NCI-H510A treated with DMSO at 0.1 percent for 48 hours (cell line): ENCODE measurements around the gene NMRK2.

ENCODE experiments used
- DNase-seq: peaks from one replicate; lab custom pipeline; 2025; lab: John Stamatoyannopoulos, UW

NMRK2 gene

GRCh38 chr19:3981736-3982681 is 49.1 kb downstream of the NMRK2 start:
- DNase-seq, result no peak

DNA sequence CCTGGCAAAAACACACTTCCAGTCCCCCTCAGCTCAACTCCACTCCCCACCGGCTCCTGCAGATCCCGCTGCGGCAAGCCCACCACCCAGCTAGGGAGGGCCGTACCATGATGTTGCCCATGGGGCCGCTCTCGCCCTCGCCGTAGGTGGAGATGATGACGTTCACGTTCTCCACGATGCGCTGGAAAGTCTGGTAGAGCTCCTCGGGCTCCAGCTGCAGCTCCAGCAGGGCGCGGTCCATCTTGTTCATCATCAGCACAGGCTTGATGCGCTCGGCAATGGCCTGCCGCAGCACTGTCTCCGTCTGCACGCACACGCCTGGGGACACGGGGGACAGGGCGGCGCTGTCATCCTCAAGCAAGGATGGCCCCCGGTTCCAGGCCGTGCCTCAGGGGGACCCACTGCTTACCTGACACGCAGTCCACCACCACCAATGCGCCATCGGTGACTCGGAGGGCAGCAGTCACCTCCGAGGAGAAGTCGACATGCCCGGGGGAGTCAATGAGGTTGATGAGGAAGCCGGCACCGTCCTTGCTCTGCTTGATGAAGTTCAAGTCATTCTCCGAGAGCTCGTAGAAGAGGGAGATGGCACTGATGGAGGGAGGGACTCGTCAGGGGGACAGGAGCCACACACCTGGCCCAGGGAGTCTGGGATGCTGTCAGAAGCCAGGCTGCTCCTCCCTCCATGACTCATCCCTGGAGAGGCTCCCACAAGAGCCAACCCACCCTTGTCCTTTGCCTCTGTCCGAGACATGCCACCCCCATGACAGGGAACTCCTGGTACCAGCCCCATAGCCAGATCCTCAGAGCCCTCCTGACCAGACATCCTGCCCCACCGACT is 50.1 kb downstream of the NMRK2 start:
- no peak for DNase-seq

DNA sequence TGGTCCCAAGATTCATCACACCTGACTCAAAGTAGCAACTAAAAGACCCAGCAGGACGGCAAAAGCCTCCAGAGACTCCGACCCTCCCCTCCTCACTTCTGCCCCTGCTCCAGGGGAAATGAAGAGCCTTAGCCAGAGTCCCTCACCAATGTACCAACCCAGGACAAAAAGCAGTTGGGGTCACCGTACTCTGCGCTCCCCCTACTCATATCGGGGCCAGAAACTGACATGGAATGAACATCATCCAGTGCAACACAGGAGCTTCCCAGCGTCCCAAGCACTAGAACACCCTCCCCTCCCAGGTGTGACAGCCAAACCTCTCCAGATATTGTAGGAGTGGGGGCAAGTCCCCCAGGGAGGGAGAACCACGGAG is 50.7 kb downstream of the NMRK2 start:
- no peak for DNase-seq

DNA sequence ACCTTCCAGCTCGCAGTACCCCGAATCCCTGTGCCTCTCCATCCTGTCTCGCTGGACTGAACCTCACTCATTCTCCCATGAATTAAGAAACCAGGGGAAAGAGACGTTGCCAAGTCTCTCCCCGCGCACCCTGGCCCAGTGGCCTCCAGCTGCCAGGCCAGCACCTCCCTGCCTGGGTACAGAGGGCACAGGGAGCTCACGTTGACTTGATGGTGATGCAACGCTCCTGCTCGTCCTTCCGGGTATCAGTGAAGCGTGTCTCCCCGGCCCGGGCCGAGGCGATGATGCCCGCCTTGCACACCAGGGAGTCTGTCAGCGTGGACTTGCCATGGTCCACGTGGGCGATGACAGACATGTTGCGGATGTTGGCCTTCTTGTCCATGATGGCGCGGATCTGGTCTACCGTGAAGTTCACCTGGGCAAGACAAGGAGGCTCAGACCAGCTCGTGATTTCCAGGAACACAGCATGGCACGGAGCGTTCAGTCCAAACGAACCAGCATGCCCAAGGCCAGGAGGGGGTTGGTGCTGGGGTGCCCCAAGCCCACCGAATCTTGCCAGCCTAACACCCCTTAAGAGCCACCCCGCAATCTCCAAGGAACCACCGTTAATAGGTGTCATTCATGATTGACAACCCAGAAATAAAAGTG is 51.2 kb downstream of the NMRK2 start:
- peak; percentile 21 for DNase-seq

DNA sequence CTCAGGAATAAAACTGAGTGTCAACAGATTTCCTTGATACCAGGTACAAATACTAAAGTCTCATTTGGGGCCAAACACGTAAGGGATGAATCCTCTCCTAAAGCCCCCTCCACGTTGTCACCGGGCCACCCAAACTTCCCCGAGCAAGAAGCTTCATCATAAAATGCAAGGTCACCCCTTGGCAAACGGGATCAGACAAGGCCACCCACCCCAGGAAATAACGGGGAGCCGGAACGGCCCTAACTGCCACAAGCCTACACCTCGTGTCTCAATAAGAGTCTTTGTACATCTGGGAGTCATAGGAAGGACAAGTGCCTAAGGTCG is 51.7 kb downstream of the NMRK2 start:
- DNase-seq, result no peak

DNA sequence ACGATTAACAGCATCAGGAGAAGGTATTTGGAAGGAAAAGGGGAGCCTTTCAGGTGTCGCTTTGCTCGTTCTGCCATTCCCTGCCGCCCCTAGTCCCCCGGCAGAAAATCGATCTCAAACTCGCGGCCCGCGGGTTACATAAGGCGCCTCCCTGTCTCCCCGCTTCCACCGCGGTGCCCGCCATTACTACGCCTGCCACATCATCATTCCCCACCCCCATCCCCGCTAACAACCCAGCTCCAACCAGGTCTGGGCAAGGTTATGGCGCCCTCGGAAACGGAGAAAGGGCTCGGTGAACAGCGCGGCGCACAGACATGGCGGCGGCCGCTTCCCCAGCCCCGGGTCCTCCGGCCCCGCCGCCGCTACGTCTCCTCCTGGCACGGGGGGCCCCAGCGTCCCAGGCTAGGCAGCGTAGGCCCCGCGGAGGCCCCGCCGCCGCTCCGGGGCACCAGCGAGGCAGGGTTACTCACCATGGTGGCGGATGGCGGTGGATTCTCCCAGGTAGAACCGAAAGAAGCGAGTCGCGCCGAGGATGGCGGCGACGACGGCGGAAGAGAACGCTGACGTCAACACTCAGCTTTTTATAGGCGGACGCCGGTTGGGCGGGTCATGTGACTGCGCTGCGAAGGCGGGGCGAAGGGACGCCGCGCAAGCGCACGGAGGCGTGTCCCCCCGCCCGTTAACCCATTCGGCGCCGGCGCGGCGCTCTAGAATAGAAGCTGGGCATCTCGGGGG is 52.2 kb downstream of the NMRK2 start, which contains the start of gene EEF2:
EEF2 (minus strand) TSS at position 556 of the 735 bp plus-strand sequence; CDS start at position 473, 83 bp downstream.
- DNase-seq, result peak; percentile 93

- no peak for DNase-seq
Observed at GRCh38 chr19:3985643-3986259, 52.9 kb downstream of the NMRK2 start.

DNA sequence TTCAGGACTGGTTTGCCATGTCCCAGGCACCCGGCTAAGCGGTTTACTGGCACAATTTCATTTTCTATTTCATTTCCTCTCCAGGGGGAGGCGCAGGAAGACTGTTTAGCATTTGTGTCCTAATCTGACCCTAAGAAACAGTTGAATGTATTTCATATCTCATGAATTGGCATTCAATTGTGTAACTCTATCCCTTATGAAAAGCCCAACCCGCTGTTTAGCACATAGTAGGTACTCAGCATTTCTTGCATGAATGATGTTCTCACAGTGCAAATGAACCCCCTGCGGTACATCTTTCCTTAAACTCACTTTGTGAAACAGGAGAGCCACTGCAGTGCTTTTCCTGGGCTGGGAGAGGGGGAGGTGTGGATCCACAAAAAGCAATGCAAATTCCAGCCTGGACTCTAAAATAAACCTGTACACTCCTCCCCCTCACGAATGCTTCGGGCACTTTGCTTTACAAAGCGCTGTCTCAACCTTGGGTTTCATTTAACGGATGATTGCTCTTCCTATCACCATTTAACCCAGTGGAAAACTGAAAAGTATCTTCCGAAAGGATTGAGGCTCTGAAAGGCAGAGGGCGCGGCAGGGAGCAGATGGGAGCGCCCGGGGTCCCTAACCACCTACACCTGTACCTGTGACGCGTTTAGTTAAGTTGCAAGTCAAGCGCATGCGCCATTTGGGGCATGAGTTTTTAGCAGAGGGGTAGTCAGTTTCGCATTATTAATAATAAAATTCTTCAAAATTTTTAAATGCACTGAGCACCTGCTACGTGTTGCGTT is 53.6 kb downstream of the NMRK2 start:
- DNase-seq, result peak; percentile 94

- DNase-seq, result peak; percentile 92
Observed at GRCh38 chr19:3987619-3988371, 54.9 kb downstream of the NMRK2 start.

DNA sequence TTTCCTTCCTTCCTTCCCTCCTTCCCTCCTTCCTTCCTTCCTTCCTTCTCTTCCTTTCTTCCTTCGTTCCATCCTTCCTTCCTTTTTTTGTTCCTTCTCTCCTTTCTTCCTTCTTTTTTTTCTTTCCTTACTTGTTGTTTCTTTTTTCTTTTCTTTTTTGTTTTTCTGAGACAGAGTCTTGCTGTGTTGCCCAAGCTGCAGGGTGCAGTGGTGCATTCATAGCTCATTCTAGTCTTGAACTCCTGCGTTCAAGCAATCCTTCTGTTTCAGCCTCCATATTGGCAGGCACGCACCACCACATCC is 57.9 kb downstream of the NMRK2 start:
- DNase-seq, result no peak
